ENCODE measurements around the gene SLC13A2.

SLC13A2 gene

DNA sequence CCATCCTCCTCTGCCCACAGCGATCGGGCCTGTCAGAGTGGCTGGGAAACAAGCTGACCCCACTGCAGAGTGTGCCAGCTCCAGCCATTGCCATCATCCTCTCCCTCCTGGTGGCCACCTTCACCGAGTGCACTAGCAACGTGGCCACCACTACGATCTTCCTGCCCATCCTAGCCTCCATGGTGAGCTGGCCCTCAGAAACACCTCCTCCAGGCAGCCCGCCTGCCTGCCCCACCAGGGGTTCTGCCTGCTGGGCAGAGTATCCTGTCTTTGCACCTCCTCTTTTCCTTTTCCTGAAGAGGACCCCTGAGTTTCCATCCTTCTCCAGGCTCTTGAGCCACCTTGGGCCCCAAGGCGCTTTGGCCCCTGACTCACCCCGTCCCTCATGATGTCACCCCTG is 22.2 kb downstream of the SLC13A2 start:
- TF ChIP-seq, protein P1, sequence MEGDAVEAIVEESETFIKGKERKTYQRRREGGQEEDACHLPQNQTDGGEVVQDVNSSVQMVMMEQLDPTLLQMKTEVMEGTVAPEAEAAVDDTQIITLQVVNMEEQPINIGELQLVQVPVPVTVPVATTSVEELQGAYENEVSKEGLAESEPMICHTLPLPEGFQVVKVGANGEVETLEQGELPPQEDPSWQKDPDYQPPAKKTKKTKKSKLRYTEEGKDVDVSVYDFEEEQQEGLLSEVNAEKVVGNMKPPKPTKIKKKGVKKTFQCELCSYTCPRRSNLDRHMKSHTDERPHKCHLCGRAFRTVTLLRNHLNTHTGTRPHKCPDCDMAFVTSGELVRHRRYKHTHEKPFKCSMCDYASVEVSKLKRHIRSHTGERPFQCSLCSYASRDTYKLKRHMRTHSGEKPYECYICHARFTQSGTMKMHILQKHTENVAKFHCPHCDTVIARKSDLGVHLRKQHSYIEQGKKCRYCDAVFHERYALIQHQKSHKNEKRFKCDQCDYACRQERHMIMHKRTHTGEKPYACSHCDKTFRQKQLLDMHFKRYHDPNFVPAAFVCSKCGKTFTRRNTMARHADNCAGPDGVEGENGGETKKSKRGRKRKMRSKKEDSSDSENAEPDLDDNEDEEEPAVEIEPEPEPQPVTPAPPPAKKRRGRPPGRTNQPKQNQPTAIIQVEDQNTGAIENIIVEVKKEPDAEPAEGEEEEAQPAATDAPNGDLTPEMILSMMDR (IDR thresholded peaks at IDR 0.05; ENCODE audit: extremely low read depth, missing control alignments) = no peak
- no peak for DNase-seq (ENCODE audit: low spot score)

DNA sequence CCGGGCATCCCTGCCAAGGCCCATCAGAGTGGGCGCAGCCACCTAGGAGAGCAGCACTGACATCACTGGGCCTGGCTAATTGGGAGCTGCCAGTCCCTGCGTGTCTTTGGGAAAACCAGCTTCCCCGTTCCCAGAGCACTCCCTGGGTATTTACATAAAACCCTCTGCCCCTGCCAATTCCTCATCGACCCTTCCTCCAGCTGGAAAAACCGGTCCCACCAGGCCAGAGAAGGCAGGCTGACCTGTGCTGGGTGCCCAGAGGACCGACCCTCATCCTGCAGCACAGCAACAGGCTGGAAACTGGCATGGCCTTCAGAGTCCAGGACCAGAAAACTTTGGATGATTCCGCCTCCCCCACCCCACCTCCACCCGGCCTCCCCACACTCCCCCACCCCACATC is 24.5 kb downstream of the SLC13A2 start:
- TF ChIP-seq, protein P1 (IDR thresholded peaks at IDR 0.05; ENCODE audit: extremely low read depth, missing control alignments) = no peak
- DNase-seq (ENCODE audit: low spot score) = no peak

DNA sequence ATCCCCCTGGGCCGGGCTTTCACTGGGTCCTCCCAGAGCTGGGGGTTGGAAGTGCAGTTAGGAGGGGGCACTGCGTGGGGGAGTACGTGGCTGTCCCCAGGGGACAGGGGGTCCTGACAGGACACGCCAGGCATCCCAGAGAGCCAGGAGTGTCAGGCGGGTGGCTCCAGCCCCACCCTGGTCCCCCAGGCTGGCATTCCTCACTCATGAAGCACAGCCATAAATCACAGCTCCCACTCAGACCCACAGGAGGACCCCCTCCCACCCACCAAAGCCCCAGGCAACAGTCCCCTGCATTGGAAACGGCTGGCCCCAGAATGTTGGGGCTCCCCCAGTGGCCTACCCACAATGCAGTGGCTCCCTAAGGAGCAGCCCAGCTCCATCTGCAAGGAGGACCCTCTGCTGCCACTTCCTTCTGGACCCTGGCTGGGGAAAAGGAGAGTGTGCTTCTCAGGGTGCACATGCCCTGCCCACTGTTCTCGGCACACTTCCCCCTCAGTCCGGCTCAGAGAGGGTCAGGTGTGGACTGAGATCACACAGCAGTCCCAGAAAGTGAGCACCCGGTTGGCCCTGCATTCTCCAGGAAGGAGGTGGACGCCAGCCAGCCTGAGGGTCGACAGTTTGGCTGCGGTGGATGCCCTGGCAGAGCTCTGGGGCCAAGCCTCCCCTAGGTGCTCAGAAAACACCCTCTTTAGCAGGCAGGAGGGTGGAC is 25.4 kb downstream of the SLC13A2 start:
- TF ChIP-seq, protein P1 (IDR thresholded peaks at IDR 0.05; ENCODE audit: extremely low read depth, missing control alignments) = no peak
- DNase-seq (ENCODE audit: low spot score) = no peak

GRCh38 chr17:28499364-28499664 is 25.9 kb downstream of the SLC13A2 start:
- TF ChIP-seq, protein P1 (IDR thresholded peaks at IDR 0.05; ENCODE audit: extremely low read depth, missing control alignments) = no peak
- no peak for DNase-seq (ENCODE audit: low spot score)

GRCh38 chr17:28499684-28500357 is 26.4 kb downstream of the SLC13A2 start:
- TF ChIP-seq, protein P1 (IDR thresholded peaks at IDR 0.05; ENCODE audit: extremely low read depth, missing control alignments) = no peak
- DNase-seq (ENCODE audit: low spot score) = no peak

- TF ChIP-seq, protein P1 (IDR thresholded peaks at IDR 0.05; ENCODE audit: extremely low read depth, missing control alignments) = no peak
- peak; percentile 83 for DNase-seq (ENCODE audit: low spot score)
Measured at GRCh38 chr17:28500712-28501379, 27.4 kb downstream of the SLC13A2 start.
